PFSK-1 (cell line): ENCODE measurements around the gene RPS6KA3.

ENCODE experiments used
- FOXP2 ChIP-seq: optimal IDR thresholded peaks from 2 replicates; pipeline ENCODE3; 2011; ENCODE audit warnings: borderline replicate concordance, control low read depth, inconsistent platforms; ENCODE audit not compliant: insufficient read depth; ENCODE audit errors: extremely low read length, extremely low read depth
- POLR2AphosphoS5 ChIP-seq: IDR thresholded peaks from 2 replicates; pipeline ENCODE4 v1.6.1; 2012; ENCODE audit warnings: low read depth, mild to moderate bottlenecking, control low read depth, low read length, moderate library complexity
- SIN3A ChIP-seq: IDR thresholded peaks from 2 replicates; pipeline ENCODE4 v1.6.1; 2012; ENCODE audit warnings: mild to moderate bottlenecking, low read length, moderate library complexity, borderline replicate concordance; ENCODE audit not compliant: insufficient read depth
- TAF1 ChIP-seq: IDR thresholded peaks from 2 replicates; pipeline ENCODE4 v1.6.1; 2012; ENCODE audit warnings: low read length, control low read depth, borderline replicate concordance; ENCODE audit not compliant: insufficient read depth
- TF ChIP-seq, protein P1 (sequence below), 2 experiments: IDR thresholded peaks; 2 replicates each; pipeline versions ENCODE4 v1.6.1 to v1.8.0; 2011 to 2012; ENCODE audit warnings: low read depth in 2 of 2, low read length in 2 of 2, control low read depth in 1 of 2, inconsistent platforms in 1 of 2, mild to moderate bottlenecking in 1 of 2, moderate library complexity in 1 of 2; ENCODE audit not compliant: insufficient read depth in 1 of 2

The RPS6KA3 gene

DNA sequence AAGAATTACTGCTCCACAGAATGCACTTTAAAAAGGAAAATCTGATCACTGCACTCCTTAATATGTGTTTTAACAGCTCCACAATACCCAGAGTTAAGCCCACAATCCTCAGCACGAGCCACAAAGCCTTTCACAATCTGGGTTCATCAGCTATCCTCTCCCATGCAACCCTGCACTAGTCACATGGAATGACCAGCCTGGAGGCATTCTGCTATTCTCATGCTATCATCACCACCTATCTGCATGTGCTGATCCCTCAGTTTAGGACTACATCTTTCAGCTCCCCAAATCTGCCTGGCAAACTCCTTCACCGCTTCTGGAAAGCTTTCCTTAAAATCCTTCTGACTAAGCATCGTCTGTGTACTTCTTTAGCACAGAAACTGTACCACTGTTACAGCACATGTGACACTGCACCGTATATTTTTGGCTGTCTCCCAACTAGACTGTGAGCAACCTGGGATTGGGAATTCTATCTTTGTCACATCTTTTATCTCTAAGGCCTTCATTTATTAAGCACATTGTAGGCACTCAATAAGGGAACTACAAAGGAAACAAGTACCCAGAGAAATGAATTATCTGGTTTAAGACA lies 106.8 kb downstream of the RPS6KA3 start:
- TF ChIP-seq SIN3A = no peak
- no peak for TF ChIP-seq TAF1
- TF ChIP-seq FOXP2 = no peak
- TF ChIP-seq, protein P1, sequence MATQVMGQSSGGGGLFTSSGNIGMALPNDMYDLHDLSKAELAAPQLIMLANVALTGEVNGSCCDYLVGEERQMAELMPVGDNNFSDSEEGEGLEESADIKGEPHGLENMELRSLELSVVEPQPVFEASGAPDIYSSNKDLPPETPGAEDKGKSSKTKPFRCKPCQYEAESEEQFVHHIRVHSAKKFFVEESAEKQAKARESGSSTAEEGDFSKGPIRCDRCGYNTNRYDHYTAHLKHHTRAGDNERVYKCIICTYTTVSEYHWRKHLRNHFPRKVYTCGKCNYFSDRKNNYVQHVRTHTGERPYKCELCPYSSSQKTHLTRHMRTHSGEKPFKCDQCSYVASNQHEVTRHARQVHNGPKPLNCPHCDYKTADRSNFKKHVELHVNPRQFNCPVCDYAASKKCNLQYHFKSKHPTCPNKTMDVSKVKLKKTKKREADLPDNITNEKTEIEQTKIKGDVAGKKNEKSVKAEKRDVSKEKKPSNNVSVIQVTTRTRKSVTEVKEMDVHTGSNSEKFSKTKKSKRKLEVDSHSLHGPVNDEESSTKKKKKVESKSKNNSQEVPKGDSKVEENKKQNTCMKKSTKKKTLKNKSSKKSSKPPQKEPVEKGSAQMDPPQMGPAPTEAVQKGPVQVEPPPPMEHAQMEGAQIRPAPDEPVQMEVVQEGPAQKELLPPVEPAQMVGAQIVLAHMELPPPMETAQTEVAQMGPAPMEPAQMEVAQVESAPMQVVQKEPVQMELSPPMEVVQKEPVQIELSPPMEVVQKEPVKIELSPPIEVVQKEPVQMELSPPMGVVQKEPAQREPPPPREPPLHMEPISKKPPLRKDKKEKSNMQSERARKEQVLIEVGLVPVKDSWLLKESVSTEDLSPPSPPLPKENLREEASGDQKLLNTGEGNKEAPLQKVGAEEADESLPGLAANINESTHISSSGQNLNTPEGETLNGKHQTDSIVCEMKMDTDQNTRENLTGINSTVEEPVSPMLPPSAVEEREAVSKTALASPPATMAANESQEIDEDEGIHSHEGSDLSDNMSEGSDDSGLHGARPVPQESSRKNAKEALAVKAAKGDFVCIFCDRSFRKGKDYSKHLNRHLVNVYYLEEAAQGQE (IDR thresholded peaks at IDR 0.05; ENCODE audit: insufficient read depth in 1 of 2, low read depth in 2 of 2, low read length in 2 of 2) = no peak
- TF ChIP-seq POLR2AphosphoS5 = no peak

DNA sequence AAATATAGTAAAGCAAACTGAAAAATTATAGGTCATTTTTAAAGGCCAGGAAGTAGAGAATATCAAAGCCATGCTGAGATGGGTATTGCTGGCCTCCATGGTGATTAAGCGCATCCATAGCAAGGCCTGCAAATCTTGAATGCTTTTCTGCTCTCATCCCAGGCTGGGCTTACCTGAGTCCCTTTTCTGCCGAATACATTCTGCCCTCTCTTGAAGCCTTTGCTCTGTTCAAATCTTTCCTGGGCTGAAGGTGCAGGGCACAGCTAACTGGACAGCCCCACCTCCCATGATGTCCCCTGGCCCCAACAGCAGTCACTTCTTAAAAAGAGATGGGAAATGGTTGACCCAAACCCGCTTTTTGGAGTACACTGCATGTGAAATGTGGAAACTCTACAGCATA lies 115.0 kb downstream of the RPS6KA3 start:
- TF ChIP-seq, protein P1 (IDR thresholded peaks at IDR 0.05; ENCODE audit: insufficient read depth in 1 of 2, low read depth in 2 of 2, low read length in 2 of 2) = no peak
- TF ChIP-seq FOXP2 (no peak), SIN3A (no peak), POLR2AphosphoS5 (no peak), TAF1 (no peak)

DNA sequence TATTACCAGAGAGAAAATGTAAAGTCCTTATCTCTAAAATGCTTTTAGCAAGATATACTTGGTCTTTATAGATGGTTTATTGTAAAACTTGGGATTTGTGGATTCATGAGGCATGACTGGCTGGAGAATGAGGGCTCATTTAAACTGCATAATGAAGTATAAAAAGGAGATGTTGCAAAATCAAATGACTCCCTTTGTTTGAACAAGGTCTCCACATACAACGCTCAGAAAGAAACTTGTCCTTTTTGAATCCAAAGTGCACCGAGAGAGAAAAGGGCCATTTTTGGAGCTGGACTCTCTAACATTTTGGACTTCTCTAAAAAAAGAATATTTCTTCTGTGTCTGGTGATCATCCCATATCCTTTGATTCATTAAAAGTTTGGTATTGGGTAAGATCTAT lies 117.4 kb downstream of the RPS6KA3 start:
- TF ChIP-seq, protein P1 (IDR thresholded peaks at IDR 0.05; ENCODE audit: insufficient read depth in 1 of 2, low read depth in 2 of 2, low read length in 2 of 2) = no peak

- TF ChIP-seq SIN3A (no peak), POLR2AphosphoS5 (no peak), TAF1 (no peak)
- TF ChIP-seq, protein P1 (IDR thresholded peaks at IDR 0.05; ENCODE audit: insufficient read depth in 1 of 2, low read depth in 2 of 2, low read length in 2 of 2) = no peak
Measured at GRCh38 chrX:20147561-20147960, 119.1 kb downstream of the RPS6KA3 start.

DNA sequence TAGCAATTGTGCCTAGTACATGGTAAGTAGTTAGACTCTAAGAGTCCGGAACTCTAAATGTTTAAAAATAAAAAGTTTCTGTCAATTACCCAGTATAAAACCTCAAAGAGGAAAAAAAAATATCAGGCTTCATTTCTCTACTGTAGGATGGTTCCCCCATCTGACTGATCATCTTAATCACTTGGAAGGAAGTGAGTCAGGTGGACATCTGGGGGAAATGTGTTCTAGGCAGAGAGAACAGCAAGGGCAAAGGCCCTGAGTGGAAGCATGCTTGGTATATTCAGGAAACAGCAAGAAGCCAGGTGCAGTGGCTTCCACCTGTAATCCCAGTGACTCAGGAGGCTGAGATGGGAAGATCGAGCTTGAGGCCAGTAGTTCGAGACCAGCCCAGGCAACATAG lies 122.2 kb downstream of the RPS6KA3 start:
- TF ChIP-seq FOXP2 = no peak
- TF ChIP-seq SIN3A = no peak
- no peak for TF ChIP-seq TAF1
- TF ChIP-seq, protein P1 (IDR thresholded peaks at IDR 0.05; ENCODE audit: insufficient read depth in 1 of 2, low read depth in 2 of 2, low read length in 2 of 2) = no peak
- no peak for TF ChIP-seq POLR2AphosphoS5
